C4-2B (cell line): Measurements from ENCODE around the gene RASD2.
A peak's percentile ranks its signal among the peaks of the same experiment; 100 is the strongest.

Experiments used
- H3K27ac ChIP-seq: fragments of 450-650 bp; 2 replicates; pipeline ENCODE4 v1.5.1; 2017
- ZFX ChIP-seq: fragments of 450-650 bp; IDR thresholded peaks from 2 replicates; pipeline ENCODE4 v1.6.1; 2017
- TF ChIP-seq, protein P1 (sequence below): fragments of 450-650 bp; conservative IDR thresholded peaks from 2 replicates; pipeline ENCODE4 v1.5.1; 2017; ENCODE audit warnings: mild to moderate bottlenecking

Gene RASD2

DNA sequence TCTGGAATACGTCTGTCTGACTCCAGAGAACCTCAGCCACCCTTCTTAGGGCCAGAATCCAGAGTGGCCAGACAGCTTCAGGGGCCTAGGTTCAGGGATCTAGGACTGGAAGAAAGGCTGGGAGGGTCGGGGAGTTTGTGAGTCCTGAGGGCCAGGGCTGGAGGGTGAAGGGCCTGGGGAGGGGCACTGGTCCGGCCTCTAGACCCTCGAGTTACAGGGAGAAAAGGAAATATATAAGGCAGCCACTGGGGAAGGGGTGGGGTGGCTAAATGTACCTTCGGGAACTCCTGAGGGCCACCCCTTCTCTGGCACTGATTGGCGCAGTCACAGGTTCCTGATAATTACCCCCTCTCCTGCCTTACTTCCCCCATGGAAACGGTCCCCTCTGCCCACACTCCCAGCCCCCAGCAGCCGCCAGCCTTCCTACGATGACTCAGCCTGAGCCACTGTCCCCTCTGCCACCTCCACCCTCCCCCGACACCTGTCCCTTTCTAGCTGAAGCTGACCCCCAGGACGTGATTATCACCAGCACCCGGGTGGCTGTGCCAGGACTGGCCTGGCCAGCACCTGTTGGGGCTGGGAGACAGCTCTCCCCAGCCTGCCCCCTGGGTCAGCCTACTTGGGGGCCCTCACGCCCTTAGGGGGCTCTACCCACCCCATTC lies 50.1 kb downstream of the RASD2 start:
- TF ChIP-seq ZFX = no peak
- TF ChIP-seq, protein P1, sequence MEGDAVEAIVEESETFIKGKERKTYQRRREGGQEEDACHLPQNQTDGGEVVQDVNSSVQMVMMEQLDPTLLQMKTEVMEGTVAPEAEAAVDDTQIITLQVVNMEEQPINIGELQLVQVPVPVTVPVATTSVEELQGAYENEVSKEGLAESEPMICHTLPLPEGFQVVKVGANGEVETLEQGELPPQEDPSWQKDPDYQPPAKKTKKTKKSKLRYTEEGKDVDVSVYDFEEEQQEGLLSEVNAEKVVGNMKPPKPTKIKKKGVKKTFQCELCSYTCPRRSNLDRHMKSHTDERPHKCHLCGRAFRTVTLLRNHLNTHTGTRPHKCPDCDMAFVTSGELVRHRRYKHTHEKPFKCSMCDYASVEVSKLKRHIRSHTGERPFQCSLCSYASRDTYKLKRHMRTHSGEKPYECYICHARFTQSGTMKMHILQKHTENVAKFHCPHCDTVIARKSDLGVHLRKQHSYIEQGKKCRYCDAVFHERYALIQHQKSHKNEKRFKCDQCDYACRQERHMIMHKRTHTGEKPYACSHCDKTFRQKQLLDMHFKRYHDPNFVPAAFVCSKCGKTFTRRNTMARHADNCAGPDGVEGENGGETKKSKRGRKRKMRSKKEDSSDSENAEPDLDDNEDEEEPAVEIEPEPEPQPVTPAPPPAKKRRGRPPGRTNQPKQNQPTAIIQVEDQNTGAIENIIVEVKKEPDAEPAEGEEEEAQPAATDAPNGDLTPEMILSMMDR = no peak
- peak overlapping the region; percentile 83 for H3K27ac ChIP-seq

DNA sequence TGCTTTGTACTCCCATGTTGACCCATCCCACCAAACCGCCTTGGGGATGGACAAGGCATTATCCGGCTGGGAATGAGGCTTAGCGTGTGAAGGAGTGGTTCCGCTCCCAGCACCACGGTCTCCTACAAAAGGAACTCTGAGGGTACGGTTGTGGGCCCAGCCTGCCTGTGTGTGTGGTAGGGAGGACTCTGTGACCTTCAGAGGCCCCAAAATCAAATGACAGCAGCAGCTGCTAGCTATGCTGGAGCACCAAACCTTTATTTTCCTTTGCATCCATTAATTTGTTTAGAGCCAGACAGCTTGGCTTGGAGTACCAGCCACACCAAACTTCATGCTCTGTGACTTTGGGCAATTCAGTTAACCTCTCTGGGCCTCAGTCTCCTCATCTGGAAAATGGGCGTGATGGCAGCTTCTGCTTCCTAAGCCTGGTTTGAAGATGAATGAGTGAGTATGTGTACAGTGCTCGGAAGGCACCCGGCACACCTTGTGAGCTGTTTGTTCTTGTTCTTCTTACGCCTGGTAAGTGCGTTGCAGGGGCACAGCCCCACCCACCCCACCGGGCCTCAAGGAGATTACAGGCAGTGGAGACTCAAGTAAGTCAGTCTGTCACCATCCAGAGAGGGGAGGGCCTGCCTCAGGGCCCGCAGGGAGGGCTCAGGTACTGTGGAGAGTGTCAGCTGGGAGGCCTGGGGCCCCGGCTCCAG lies 51.2 kb downstream of the RASD2 start:
- peak overlapping the region; percentile 83; the same call in 1 of the 2 replicates for H3K27ac ChIP-seq
- TF ChIP-seq, protein P1 = no peak
- no peak for TF ChIP-seq ZFX

DNA sequence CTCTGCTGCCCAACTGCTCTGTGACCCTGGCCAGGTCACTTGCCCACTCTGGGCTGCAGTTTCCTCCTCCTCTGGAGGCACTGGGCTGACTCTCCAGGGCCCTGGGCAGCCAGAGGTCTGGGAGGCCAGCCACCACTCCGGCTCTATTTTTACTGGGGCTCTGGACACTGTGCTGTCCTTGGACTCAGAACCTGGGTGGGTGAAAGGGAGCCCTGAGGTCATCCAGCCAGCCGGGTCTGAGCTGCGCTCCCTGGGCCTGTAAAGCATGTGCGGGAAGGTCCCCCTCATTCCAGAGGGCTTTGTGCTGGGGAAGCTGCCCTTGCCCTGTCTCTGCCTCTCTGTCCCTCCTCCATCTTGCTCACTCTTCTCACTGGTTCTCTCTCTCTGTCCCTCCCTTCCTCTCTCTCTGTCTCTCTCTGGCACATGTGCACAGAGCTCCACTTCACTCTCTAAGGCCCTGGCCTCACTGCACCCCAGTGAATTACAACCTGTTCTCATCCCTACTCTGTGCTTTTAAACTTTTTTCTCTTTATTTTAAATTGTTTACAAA lies 51.9 kb downstream of the RASD2 start:
- H3K27ac ChIP-seq = peak overlapping the region; percentile 83; the same call in 1 of the 2 replicates
- TF ChIP-seq, protein P1 = no peak
- no peak for TF ChIP-seq ZFX

DNA sequence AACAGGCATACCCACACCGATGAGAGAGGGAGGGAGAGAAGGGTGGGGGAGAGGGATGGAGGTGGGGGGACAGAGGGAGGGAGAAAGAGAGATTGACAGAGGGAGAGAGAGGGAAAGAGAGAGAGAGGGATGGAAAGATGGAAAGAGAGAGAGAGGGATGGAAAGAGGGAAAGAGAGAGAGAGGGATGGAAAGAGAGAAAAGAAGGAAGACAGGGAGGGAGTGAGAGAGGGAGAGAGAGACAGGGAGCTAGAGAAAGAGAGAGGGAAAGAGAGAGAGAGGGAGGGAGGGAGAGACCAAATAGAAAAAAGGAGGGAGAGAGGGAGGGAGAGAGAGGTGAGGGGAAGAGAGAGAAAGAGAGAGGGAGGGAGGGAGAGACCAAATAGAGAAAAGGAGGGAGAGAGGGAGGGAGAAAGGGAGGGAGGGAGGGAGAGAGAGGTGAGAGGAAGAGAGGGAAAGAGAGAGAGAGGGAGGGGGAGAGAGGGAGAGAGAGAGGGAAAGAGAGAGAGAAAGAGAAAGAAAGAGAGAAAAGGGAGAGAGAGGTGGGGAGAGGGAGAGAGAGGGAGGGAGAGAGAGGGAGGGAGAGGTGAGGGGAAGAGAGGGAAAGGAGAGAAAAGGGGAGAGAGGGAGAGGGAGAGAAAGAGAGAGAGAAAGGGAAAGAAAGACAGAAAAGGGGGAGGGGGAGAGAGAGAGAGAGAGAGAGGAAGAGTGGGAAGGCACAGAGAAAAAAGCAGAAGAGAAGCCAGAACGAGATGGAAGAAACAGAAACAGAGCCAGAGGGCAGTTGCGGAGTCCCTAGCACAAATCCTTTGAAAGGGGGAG lies 52.6 kb downstream of the RASD2 start:
- no peak overlapping the region for H3K27ac ChIP-seq

DNA sequence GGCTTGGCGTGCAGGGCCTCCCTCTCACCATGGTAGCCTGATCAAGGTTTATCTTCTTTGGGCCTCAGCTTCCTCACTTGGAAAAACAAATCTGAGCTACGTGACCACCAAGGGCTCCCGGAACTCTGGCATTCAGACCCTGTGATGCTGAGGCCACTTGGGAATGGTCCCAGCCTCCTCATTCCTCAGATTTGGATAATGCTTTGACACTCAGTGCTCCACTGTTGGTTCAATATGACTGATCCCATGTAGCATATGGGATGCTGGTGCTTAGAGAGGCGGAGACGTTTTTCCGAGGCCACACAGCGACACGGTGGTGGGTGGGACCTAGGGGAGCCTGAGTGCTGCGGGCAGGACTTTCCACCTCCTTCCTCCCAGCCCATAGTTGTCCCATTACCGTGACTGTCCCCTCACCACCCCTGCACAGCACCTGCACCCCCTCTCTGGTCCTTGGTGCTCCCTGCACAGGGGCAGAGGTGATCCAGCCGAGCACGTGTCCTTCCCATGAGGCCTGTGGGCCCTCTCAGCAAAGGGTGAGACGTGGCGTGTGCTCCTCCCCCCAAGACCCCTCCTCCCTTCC lies 53.4 kb downstream of the RASD2 start:
- TF ChIP-seq, protein P1 = no peak
- no peak for TF ChIP-seq ZFX
- no peak overlapping the region for H3K27ac ChIP-seq

More for the DNA sequence above, 52.6 kb downstream of the RASD2 start:
- TF ChIP-seq ZFX = no peak
- TF ChIP-seq, protein P1 = no peak

DNA sequence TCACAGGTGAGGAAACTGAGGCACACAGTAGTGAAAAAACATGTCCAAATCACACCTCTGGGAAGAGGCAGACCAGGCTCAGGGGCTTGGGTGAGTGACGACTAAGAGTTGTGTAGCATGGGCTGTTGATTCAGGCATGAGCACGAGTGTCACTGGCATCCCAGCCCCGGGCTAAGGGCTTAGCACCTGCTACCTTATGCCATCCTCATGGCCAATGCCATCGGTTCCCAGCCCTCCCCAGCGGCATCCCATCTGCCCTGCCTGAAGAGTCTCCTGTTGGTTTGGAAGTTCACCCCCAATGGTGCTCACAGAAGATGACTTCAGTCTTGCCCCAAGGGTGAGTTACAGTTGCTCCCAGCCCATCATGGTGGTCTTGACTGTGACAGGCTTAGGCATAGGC lies 54.1 kb downstream of the RASD2 start:
- TF ChIP-seq ZFX = no peak
- TF ChIP-seq, protein P1 = no peak

More for the DNA sequence above, 54.1 kb downstream of the RASD2 start:
- no peak overlapping the region for H3K27ac ChIP-seq
